A673 (cell line): ENCODE measurements around the gene DLGAP1. TPM values are rescaled to one million over a fixed set of nuclear protein-coding genes. Genes with fewer than 3 reads are reported as not detected.

ENCODE experiments used
- BruUV-seq: library from RNA; stranded (reverse); fragments of 400-500 nt; replicated peaks from 2 replicates; lab custom pipeline; 2021; lab: Mats Ljungman, UMichigan
- CTCF ChIA-PET: fragments of 300-600 bp; sonication (Branson Sonifier 250); formaldehyde crosslinking; loops from one replicate; lab custom pipeline; 2022; ENCODE audit warnings: antibody characterized with exemption; lab: Charles Lee
- POLR2A ChIA-PET: fragments of 300-600 bp; sonication (Branson Sonifier 250); formaldehyde crosslinking; loops from one replicate; lab custom pipeline; 2022; ENCODE audit warnings: antibody characterized with exemption; ENCODE audit not compliant: low non-redundant PET; lab: Charles Lee
- DNase-seq: peaks from one replicate; pipeline ENCODE4 v3.0.0-alpha.2; 2015; ENCODE audit warnings: low spot score
- H3K27ac ChIP-seq: fragments of 200-600 bp; sonication (generic); 2 replicates; pipeline ENCODE4 v1.5.1; 2016; ENCODE audit warnings: mixed run types, low read depth, mild to moderate bottlenecking, mixed read lengths, antibody characterized with exemption, low read length; ENCODE audit not compliant: poor library complexity, severe bottlenecking
- H3K27me3 ChIP-seq: fragments of 200-600 bp; sonication (generic); replicated peaks from 2 replicates; pipeline ENCODE4 v1.6.1; 2017; ENCODE audit warnings: mixed run types, low read depth, mild to moderate bottlenecking, mixed read lengths, antibody characterized with exemption, low read length; ENCODE audit not compliant: insufficient read depth, poor library complexity
- H3K36me3 ChIP-seq: fragments of 200-600 bp; sonication (generic); 2 replicates; pipeline ENCODE4 v1.6.1; 2016; ENCODE audit warnings: mixed run types, mild to moderate bottlenecking, mixed read lengths, antibody characterized with exemption, low read length; ENCODE audit not compliant: insufficient read depth, poor library complexity, severe bottlenecking
- H3K4me1 ChIP-seq: fragments of 200-600 bp; sonication (generic); 2 replicates; pipeline ENCODE4 v1.6.1; 2017; ENCODE audit warnings: mixed run types, mild to moderate bottlenecking, mixed read lengths, antibody characterized with exemption, low read length; ENCODE audit not compliant: insufficient read depth, poor library complexity, severe bottlenecking
- H3K4me3 ChIP-seq: fragments of 200-600 bp; sonication (generic); 2 replicates; pipeline ENCODE4 v1.5.1; 2016; ENCODE audit warnings: low read depth, mixed run types, mild to moderate bottlenecking, mixed read lengths, low read length; ENCODE audit not compliant: poor library complexity, severe bottlenecking
- H3K9me3 ChIP-seq: fragments of 200-600 bp; sonication (generic); 2 replicates; pipeline ENCODE4 v1.6.1; 2016; ENCODE audit warnings: mixed run types, low read depth, mild to moderate bottlenecking, mixed read lengths, antibody characterized with exemption, low read length; ENCODE audit not compliant: poor library complexity, severe bottlenecking
- EZH2 ChIP-seq: fragments of 200-600 bp; sonication (generic); IDR thresholded peaks from 2 replicates; pipeline ENCODE4 v1.6.1; 2017; ENCODE audit warnings: borderline replicate concordance, low read depth, mild to moderate bottlenecking, mixed read lengths, antibody characterized with exemption, low read length; ENCODE audit not compliant: poor library complexity, severe bottlenecking
- intact Hi-C: fragments of 100-400 bp; cut with micrococcal nuclease; formaldehyde crosslinking; loops from one replicate; pipeline ENCODE4 v1.10.0; 2022; ENCODE audit not compliant: unreplicated experiment
- total RNA-seq: library from RNA; stranded (reverse); gene quantifications from 2 replicates; pipeline ENCODE4 v1.2.3, GENCODE V29; 2021
- TF ChIP-seq, protein P1 (sequence below): fragments of 300-800, 200-600 bp; sonication (generic); conservative IDR thresholded peaks from 2 replicates; pipeline ENCODE4 v1.5.1; 2017; ENCODE audit warnings: low read depth, mild to moderate bottlenecking, antibody characterized with exemption, low read length, moderate library complexity, mixed read lengths

DLGAP1 gene
- total RNA-seq, 1 experiment from 2014 or later = 135 TPM

DNA sequence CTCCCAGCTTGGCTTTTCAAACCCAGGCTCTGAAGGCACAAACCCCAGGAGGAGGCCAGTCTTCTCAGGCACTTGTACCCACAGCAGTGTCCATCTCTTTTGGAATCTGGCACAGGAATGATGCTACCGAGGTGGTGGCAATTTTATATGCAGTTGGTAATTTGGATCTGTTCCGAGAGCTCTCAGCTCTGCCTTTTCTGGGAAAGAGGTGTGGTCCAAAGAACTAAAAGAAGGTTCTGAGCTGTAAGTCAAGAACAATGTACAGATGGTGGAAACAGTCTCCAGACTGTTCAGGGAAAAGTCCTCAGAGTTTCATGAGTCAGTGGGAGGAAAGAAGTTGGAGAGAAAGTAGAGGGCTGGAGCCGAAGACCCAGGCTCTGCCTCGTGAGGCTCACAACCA is 651.8 kb downstream of the DLGAP1 start:
- no peaks in the 10 kb centered on the region for H3K27me3 ChIP-seq
- intact Hi-C loops = no loop called here
- peaks cover 9% of the 10 kb centered on the region for H3K4me1 ChIP-seq
- no peak for TF ChIP-seq EZH2
- TF ChIP-seq, protein P1, sequence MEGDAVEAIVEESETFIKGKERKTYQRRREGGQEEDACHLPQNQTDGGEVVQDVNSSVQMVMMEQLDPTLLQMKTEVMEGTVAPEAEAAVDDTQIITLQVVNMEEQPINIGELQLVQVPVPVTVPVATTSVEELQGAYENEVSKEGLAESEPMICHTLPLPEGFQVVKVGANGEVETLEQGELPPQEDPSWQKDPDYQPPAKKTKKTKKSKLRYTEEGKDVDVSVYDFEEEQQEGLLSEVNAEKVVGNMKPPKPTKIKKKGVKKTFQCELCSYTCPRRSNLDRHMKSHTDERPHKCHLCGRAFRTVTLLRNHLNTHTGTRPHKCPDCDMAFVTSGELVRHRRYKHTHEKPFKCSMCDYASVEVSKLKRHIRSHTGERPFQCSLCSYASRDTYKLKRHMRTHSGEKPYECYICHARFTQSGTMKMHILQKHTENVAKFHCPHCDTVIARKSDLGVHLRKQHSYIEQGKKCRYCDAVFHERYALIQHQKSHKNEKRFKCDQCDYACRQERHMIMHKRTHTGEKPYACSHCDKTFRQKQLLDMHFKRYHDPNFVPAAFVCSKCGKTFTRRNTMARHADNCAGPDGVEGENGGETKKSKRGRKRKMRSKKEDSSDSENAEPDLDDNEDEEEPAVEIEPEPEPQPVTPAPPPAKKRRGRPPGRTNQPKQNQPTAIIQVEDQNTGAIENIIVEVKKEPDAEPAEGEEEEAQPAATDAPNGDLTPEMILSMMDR = no peak
- peaks cover 78% of the 10 kb centered on the region for H3K36me3 ChIP-seq
- H3K27ac ChIP-seq = no peak overlapping the region
- no peak overlapping the region for H3K4me3 ChIP-seq
- DNase-seq = no peak
- ChIA-PET CTCF (no interaction called here), POLR2A (interaction anchor here (0.6 kb wide), 1 partner anchor 32 kb away, joined by 4 read pairs; no protein-coding TSS in a partner anchor)
- H3K9me3 ChIP-seq = no peaks in the 10 kb centered on the region
- no TSS peak for BruUV-seq

DNA sequence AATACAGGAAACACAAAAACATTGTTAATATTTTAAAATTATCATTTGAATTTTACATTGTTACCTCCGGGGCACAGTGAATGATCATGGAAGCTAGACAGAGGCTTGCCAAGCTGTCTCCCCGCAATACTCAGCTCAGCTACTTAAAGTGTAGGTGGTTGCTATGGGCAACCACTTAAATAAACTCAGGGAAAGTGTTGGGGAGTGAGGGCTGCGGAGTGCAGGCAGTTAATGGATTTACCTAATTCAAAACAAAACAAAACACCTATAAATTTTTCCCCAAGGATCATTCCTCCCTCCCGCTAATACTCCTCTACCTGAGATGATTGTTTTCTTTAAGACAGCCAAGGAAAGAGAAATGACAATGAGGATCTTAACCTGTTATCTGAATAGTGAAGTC is 655.6 kb downstream of the DLGAP1 start:
- intact Hi-C loops = no loop called here
- Histone ChIP-seq H3K36me3 (peaks cover 63% of the 10 kb centered on the region), H3K9me3 (no peaks in the 10 kb centered on the region), H3K4me1 (peaks cover 14% of the 10 kb centered on the region), H3K4me3 (no peak overlapping the region), H3K27ac (no peak overlapping the region), H3K27me3 (no peaks in the 10 kb centered on the region)
- no peak for DNase-seq
- no TSS peak for BruUV-seq
- ChIA-PET POLR2A (no interaction called here), CTCF (no interaction called here)
- no peak for TF ChIP-seq EZH2
- TF ChIP-seq, protein P1 = no peak

DNA sequence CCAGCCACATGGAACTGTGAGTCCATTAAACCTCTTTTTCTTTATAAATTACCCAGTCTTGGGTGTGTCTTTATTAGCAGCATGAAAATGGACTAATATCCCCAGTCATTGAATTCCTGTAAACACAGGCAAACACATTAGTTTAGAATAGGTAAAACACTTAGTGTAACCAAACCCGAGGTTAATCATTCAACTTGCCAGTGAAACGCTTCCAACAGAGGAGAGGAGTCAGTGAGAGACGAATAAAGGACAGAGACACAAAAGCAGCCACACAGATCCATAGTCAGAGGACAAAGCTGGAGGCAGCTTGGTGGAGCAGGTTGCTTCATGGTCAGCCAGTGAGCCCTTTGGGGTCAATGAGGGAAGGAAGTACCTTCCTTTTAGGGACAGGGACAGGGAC is 657.1 kb downstream of the DLGAP1 start:
- ChIA-PET POLR2A (no interaction called here), CTCF (no interaction called here)
- no peak overlapping the region for H3K4me3 ChIP-seq
- H3K27me3 ChIP-seq = no peaks in the 10 kb centered on the region
- intact Hi-C loops = no loop called here
- TF ChIP-seq EZH2 = no peak
- TF ChIP-seq, protein P1 = no peak
- H3K4me1 ChIP-seq = peaks cover 25% of the 10 kb centered on the region
- H3K36me3 ChIP-seq = peaks cover 59% of the 10 kb centered on the region
- no TSS peak for BruUV-seq
- no peak overlapping the region for H3K27ac ChIP-seq
- H3K9me3 ChIP-seq = no peaks in the 10 kb centered on the region
- DNase-seq = no peak
